H9 (cell line): ENCODE data around the gene PIK3CG. TPM values are rescaled to one million over a fixed set of nuclear protein-coding genes. Genes with fewer than 3 reads are reported as not detected.

Experiments
- DNase-seq: peaks from one replicate; pipeline ENCODE4 v3.0.0-alpha.2; 2017
- H2AFZ ChIP-seq: one replicate; pipeline ENCODE4 v1.6.1; 2013; ENCODE audit warnings: mild to moderate bottlenecking, low read length, control low read depth, moderate library complexity
- H2AK5ac ChIP-seq: 2 replicates; pipeline ENCODE4 v1.6.1; 2013; ENCODE audit warnings: low read length, control low read depth, mixed read lengths; ENCODE audit not compliant: insufficient read length
- H2BK120ac ChIP-seq: one replicate; pipeline ENCODE4 v1.6.1; 2013; ENCODE audit warnings: low read depth, mild to moderate bottlenecking, low read length, control low read depth, inconsistent platforms; ENCODE audit not compliant: poor library complexity, severe bottlenecking
- H2BK12ac ChIP-seq: 2 replicates; pipeline ENCODE4 v1.6.1; 2013; ENCODE audit warnings: low read length, control low read depth, mixed read lengths, low read depth; ENCODE audit not compliant: insufficient read length
- H2BK15ac ChIP-seq: 2 replicates; pipeline ENCODE4 v1.6.1; 2013; ENCODE audit warnings: low read depth, low read length, control low read depth
- H2BK20ac ChIP-seq: one replicate; pipeline ENCODE4 v1.6.1; 2013; ENCODE audit warnings: low read depth, mild to moderate bottlenecking, low read length, control low read depth, inconsistent platforms; ENCODE audit not compliant: poor library complexity, severe bottlenecking
- H2BK5ac ChIP-seq: 2 replicates; pipeline ENCODE4 v1.6.1; 2013; ENCODE audit warnings: low read length, control low read depth, mixed read lengths; ENCODE audit not compliant: insufficient read length
- H3K14ac ChIP-seq: 2 replicates; pipeline ENCODE4 v1.6.1; 2013; ENCODE audit warnings: low read length, control low read depth; ENCODE audit not compliant: insufficient read depth
- H3K18ac ChIP-seq: 2 replicates; pipeline ENCODE4 v1.6.1; 2013; ENCODE audit warnings: low read depth, mild to moderate bottlenecking, mixed read lengths, low read length, control low read depth; ENCODE audit not compliant: insufficient read length
- H3K23ac ChIP-seq: 2 replicates; pipeline ENCODE4 v1.6.1; 2013; ENCODE audit warnings: low read length, control low read depth, mixed read lengths, low read depth; ENCODE audit not compliant: insufficient read length
- H3K23me2 ChIP-seq: 2 replicates; pipeline ENCODE4 v1.6.1; 2013; ENCODE audit warnings: low read depth, mild to moderate bottlenecking, mixed read lengths, low read length, control low read depth; ENCODE audit not compliant: insufficient read length, poor library complexity, severe bottlenecking
- H3K27ac ChIP-seq: 2 replicates; pipeline ENCODE4 v1.5.1; 2013; ENCODE audit warnings: low read length, control low read depth, mixed read lengths, low read depth; ENCODE audit not compliant: insufficient read length
- H3K27me3 ChIP-seq: 2 replicates; pipeline ENCODE4 v1.6.1; 2013; ENCODE audit warnings: low read length, control low read depth, inconsistent platforms; ENCODE audit not compliant: insufficient read depth
- H3K4ac ChIP-seq: 2 replicates; pipeline ENCODE4 v1.6.1; 2013; ENCODE audit warnings: low read depth, mild to moderate bottlenecking, control low read depth, inconsistent platforms, low read length, moderate library complexity
- H3K4me1 ChIP-seq: 2 replicates; pipeline ENCODE4 v1.6.1; 2013; ENCODE audit warnings: low read length, control low read depth, inconsistent platforms; ENCODE audit not compliant: insufficient read depth
- H3K4me2 ChIP-seq: 2 replicates; pipeline ENCODE4 v1.6.1; 2013; ENCODE audit warnings: low read length, control low read depth, mixed read lengths; ENCODE audit not compliant: insufficient read length, insufficient read depth
- H3K56ac ChIP-seq: 2 replicates; pipeline ENCODE4 v1.6.1; 2013; ENCODE audit warnings: low read depth, mild to moderate bottlenecking, mixed read lengths, low read length, control low read depth; ENCODE audit not compliant: insufficient read length
- H3K79me1 ChIP-seq: 2 replicates; pipeline ENCODE4 v1.6.1; 2013; ENCODE audit warnings: low read depth, mild to moderate bottlenecking, moderate library complexity, low read length, control low read depth, inconsistent platforms; ENCODE audit not compliant: insufficient read depth, poor library complexity, severe bottlenecking
- H3K79me2 ChIP-seq: 2 replicates; pipeline ENCODE4 v1.6.1; 2013; ENCODE audit warnings: low read length, control low read depth, inconsistent platforms; ENCODE audit not compliant: insufficient read depth
- H3K9ac ChIP-seq: 2 replicates; pipeline ENCODE4 v1.6.1; 2013; ENCODE audit warnings: low read length, control low read depth, mixed read lengths; ENCODE audit not compliant: insufficient read length; ENCODE audit errors: extremely low read depth
- H3K9me3 ChIP-seq: one replicate; pipeline ENCODE4 v1.6.1; 2013; ENCODE audit warnings: low read depth, low read length, inconsistent platforms; ENCODE audit not compliant: control insufficient read depth
- H3T11ph ChIP-seq: one replicate; pipeline ENCODE4 v1.6.1; 2013; ENCODE audit warnings: mild to moderate bottlenecking, low read length, control low read depth, inconsistent platforms
- H4K20me1 ChIP-seq: one replicate; pipeline ENCODE4 v1.6.1; 2013; ENCODE audit not compliant: control insufficient read depth, insufficient read length, insufficient read depth
- H4K5ac ChIP-seq: 2 replicates; pipeline ENCODE4 v1.6.1; 2013; ENCODE audit warnings: low read depth, mild to moderate bottlenecking, mixed read lengths, low read length, control low read depth; ENCODE audit not compliant: insufficient read length
- H4K8ac ChIP-seq: replicated peaks from 2 replicates; pipeline ENCODE4 v1.6.1; 2013; ENCODE audit warnings: low read length, control low read depth, mixed read lengths, low read depth; ENCODE audit not compliant: insufficient read length
- H4K91ac ChIP-seq: 2 replicates; pipeline ENCODE4 v1.6.1; 2013; ENCODE audit warnings: low read depth, mild to moderate bottlenecking, moderate library complexity, mixed read lengths, low read length, control low read depth; ENCODE audit not compliant: insufficient read length
- H3K27ac Mint-ChIP-seq, 3 experiments: 2 replicates in 2 of 3; 3 replicates in 1 of 3; pipeline ENCODE4 v1.8.0; 2020 to 2021; ENCODE audit warnings: mixed read lengths in 3 of 3, mild to moderate bottlenecking in 1 of 3, moderate library complexity in 1 of 3
- H3K27me3 Mint-ChIP-seq: 2 replicates; pipeline ENCODE4 v1.8.0; 2021; ENCODE audit warnings: low read depth, mild to moderate bottlenecking, moderate library complexity, mixed read lengths
- H3K36me3 Mint-ChIP-seq, 3 experiments: 2 replicates in 2 of 3; 3 replicates in 1 of 3; pipeline ENCODE4 v1.8.0; 2020 to 2021; ENCODE audit warnings: low read depth in 3 of 3, mixed read lengths in 3 of 3; ENCODE audit not compliant: insufficient read depth in 1 of 3
- H3K4me1 Mint-ChIP-seq, 2 experiments: 2 replicates each; pipeline ENCODE4 v1.8.0; 2020; ENCODE audit warnings: mixed read lengths in 2 of 2
- H3K4me3 Mint-ChIP-seq, 2 experiments: 2 replicates in 1 of 2; 3 replicates in 1 of 2; pipeline ENCODE4 v1.8.0; 2020 to 2021; ENCODE audit warnings: mild to moderate bottlenecking in 2 of 2, mixed read lengths in 2 of 2, moderate library complexity in 1 of 2
- H3K9me3 Mint-ChIP-seq, 2 experiments: 2 replicates in 1 of 2; 3 replicates in 1 of 2; pipeline ENCODE4 v1.8.0; 2020; ENCODE audit warnings: mild to moderate bottlenecking in 2 of 2, mixed read lengths in 2 of 2, moderate library complexity in 1 of 2
- WGBS: extraction: QIAGEN DNeasy Blood & Tissue Kit; methylation state at CpG from one replicate; pipeline ENCODE4 v1.1.7; 2013; ENCODE audit warnings: missing lambda C conversion rate, low lambda C conversion rate, mixed read lengths; ENCODE audit not compliant: insufficient read length; ENCODE audit errors: extremely low coverage; 5-methylcytosine and 5-hydroxymethylcytosine counted together
- total RNA-seq: library from RNA; stranded (reverse); gene quantifications from 2 replicates; pipeline ENCODE4 v1.2.1, GENCODE V29; 2021
- TF ChIP-seq, protein P1 (sequence below): fragments of 200-600 bp; sonication (generic); conservative IDR thresholded peaks from 3 replicates; pipeline ENCODE4 v1.8.0; 2021; ENCODE audit warnings: antibody characterized with exemption, mild to moderate bottlenecking

The PIK3CG gene
- total RNA-seq, 1 experiment from 2014 or later = not detected

- Histone ChIP-seq H3K79me2 (no peaks in the 10 kb centered on the region), H3K79me1 (no peaks in the 10 kb centered on the region), H4K20me1 (no peaks in the 10 kb centered on the region), H3K9ac (no peak overlapping the region), H2BK120ac (no peak overlapping the region), H4K91ac (no peak overlapping the region), H2BK20ac (no peak overlapping the region), H2AK5ac (no peak overlapping the region), H3K27ac (no peak overlapping the region), H3K56ac (no peak overlapping the region), H3K23me2 (no peaks in the 10 kb centered on the region), H4K8ac (no peak overlapping the region), H2BK12ac (no peak overlapping the region), H3K23ac (no peak overlapping the region), H2BK5ac (no peak overlapping the region), H3K14ac (no peak overlapping the region), H2BK15ac (no peak overlapping the region), H3T11ph (no peak overlapping the region), H3K9me3 (no peaks in the 10 kb centered on the region), H2AFZ (no peak overlapping the region), H3K18ac (no peak overlapping the region), H3K4ac (no peak overlapping the region), H3K27me3 (no peaks in the 10 kb centered on the region), H3K4me2 (no peak overlapping the region), H4K5ac (no peak overlapping the region), H3K4me1 (no peaks in the 10 kb centered on the region; the same call in 1 of the 2 replicates)
- no peaks in the 10 kb centered on the region; a peak in 1 of 5 replicates for H3K9me3 Mint-ChIP-seq
- WGBS = no CpG with 5 or more reads among the region's 2 CpGs
- H3K4me3 Mint-ChIP-seq = no peak overlapping the region
- no peak overlapping the region for H3K27ac Mint-ChIP-seq
- H3K36me3 Mint-ChIP-seq = no peaks in the 10 kb centered on the region; a peak in 2 of 7 replicates
- H3K27me3 Mint-ChIP-seq = peaks cover 5% of the 10 kb centered on the region; the same call in 1 of the 2 replicates
- TF ChIP-seq, protein P1, sequence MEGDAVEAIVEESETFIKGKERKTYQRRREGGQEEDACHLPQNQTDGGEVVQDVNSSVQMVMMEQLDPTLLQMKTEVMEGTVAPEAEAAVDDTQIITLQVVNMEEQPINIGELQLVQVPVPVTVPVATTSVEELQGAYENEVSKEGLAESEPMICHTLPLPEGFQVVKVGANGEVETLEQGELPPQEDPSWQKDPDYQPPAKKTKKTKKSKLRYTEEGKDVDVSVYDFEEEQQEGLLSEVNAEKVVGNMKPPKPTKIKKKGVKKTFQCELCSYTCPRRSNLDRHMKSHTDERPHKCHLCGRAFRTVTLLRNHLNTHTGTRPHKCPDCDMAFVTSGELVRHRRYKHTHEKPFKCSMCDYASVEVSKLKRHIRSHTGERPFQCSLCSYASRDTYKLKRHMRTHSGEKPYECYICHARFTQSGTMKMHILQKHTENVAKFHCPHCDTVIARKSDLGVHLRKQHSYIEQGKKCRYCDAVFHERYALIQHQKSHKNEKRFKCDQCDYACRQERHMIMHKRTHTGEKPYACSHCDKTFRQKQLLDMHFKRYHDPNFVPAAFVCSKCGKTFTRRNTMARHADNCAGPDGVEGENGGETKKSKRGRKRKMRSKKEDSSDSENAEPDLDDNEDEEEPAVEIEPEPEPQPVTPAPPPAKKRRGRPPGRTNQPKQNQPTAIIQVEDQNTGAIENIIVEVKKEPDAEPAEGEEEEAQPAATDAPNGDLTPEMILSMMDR = no peak
- H3K4me1 Mint-ChIP-seq = peaks cover 21 to 27% of the 10 kb centered on the region in 2 experiments
- no peak for DNase-seq
Observed at GRCh38 chr7:106839511-106839910, 25.6 kb upstream of the PIK3CG start.
